NK-92 (cell line): ENCODE measurements around the gene LCN9.
"Not testable (repeated sequence)": the region's sequence is repeated elsewhere in the genome, so short reads cannot be mapped to it uniquely, and the experiment has no call there.

Experiments used
- DNase-seq: peaks from one replicate; lab custom pipeline; 2025; ENCODE audit not compliant: unreplicated experiment; lab: John Stamatoyannopoulos, UW

Gene LCN9

GRCh38 chr9:135662758-135663450 lies at the start of gene LCN9:
TSS of gene LCN9 (plus strand) at chr9:135663309. CDS start at chr9:135663322, 13 bp downstream.
- no peak for DNase-seq

GRCh38 chr9:135613946-135614805 lies 48.9 kb upstream of the LCN9 start:
- DNase-seq = no peak

- DNase-seq = no peak
Measured at GRCh38 chr9:135614821-135615665, 48.1 kb upstream of the LCN9 start.

GRCh38 chr9:135615666-135616618 lies 47.2 kb upstream of the LCN9 start:
- DNase-seq = no peak

GRCh38 chr9:135616619-135617537 lies 46.2 kb upstream of the LCN9 start:
- DNase-seq = no peak

GRCh38 chr9:135617538-135617900 lies 45.6 kb upstream of the LCN9 start:
- DNase-seq = no peak

- no peak for DNase-seq
Measured at GRCh38 chr9:135617991-135618411, 45.1 kb upstream of the LCN9 start.

GRCh38 chr9:135618866-135619598 lies 44.1 kb upstream of the LCN9 start:
- no peak for DNase-seq

- DNase-seq = no peak
Measured at GRCh38 chr9:135619599-135619886, 43.6 kb upstream of the LCN9 start.

GRCh38 chr9:135620558-135620957 lies 42.6 kb upstream of the LCN9 start:
- no peak for DNase-seq

- DNase-seq = no peak
Measured at GRCh38 chr9:135622415-135623020, 40.6 kb upstream of the LCN9 start.

GRCh38 chr9:135624282-135624681 lies 38.8 kb upstream of the LCN9 start:
- no peak for DNase-seq

- DNase-seq = no peak
Measured at GRCh38 chr9:135632841-135633240, 30.3 kb upstream of the LCN9 start.

- DNase-seq = not testable (repeated sequence)
Measured at GRCh38 chr9:135636930-135637530, 26.1 kb upstream of the LCN9 start.

GRCh38 chr9:135639196-135639595 lies 23.9 kb upstream of the LCN9 start, which contains the start of gene GLT6D1:
TSS of gene GLT6D1 (minus strand) at chr9:135639540. CDS start at chr9:135639187, 353 bp downstream.
- DNase-seq = no peak

GRCh38 chr9:135641047-135641446 lies 22.1 kb upstream of the LCN9 start:
- DNase-seq = no peak

- DNase-seq = no peak
Measured at GRCh38 chr9:135641745-135642144, 21.4 kb upstream of the LCN9 start.
